Esophagus squamous epithelium (tissue), 4 donors: ENCODE results near the gene SMAD7.

Experiments used
- CTCF ChIP-seq, 6 experiments: fragments of 450-650 bp in 4 of 6; fragments of 200-600 bp in 2 of 6; sonication (generic) in 2 of 6; IDR thresholded peaks; one replicate each; pipeline ENCODE4 v1.5.1; 2016 to 2019; ENCODE audit warnings: antibody characterized with exemption in 6 of 6, mild to moderate bottlenecking in 4 of 6, moderate library complexity in 4 of 6
- POLR2A ChIP-seq, 4 donors: fragments of 450-650 bp; IDR thresholded peaks; one replicate each; pipeline ENCODE4 v1.6.1; 2017; ENCODE audit warnings: antibody characterized with exemption in 4 of 4, mild to moderate bottlenecking in 4 of 4, moderate library complexity in 3 of 4

GRCh38 chr18:48921305-48922225 is 29.2 kb downstream of the SMAD7 start:
- TF ChIP-seq CTCF (IDR thresholded peaks at IDR 0.05) (no peak), POLR2A (IDR thresholded peaks at IDR 0.05) (no peak)
